Stimulated activated CD8-positive, alpha-beta memory T cell treated with anti-CD3 and anti-CD28 coated beads, Interleukin-7, amount 100 ng/mL, for 1 hour (primary cell): ENCODE data around the gene ATG4C.

Source experiments
- DNase-seq, 2 donors: peaks; one replicate each; pipeline ENCODE4 v3.0.0-alpha.2; 2020; ENCODE audit warnings: low read depth in 2 of 2

Gene ATG4C

DNA sequence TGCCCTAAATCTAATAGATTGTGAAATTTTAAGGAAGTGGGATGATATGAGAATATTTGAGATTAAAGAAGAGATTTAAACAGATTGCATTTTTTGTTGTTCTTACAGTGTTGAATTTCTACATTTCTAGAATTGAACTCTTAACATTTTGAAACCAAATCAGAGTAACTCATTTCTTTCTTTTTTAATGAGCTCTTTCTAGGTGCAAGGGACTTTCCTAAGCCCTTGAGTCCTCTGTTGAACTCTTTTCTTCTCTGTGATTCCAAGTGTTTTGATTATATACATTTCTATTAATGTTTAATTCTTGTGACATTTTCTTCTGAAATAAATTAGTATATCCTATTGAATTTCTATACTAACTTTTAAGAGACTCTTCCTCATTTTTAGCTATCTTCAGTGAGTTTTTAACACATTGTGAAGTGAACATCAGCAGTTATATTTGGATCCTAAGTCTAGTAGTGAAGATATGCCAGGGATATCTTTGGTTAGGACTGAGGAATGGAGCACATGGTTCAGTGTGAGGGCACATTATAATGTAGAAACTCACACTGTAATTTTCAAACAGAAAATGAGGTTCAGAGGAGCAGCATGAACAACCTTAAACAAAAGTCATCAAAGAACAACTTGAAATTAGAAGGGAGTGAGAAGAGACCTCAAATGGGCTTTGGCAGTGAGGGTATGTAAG lies 53.1 kb downstream of the ATG4C start:
- DNase-seq, result no peak

DNA sequence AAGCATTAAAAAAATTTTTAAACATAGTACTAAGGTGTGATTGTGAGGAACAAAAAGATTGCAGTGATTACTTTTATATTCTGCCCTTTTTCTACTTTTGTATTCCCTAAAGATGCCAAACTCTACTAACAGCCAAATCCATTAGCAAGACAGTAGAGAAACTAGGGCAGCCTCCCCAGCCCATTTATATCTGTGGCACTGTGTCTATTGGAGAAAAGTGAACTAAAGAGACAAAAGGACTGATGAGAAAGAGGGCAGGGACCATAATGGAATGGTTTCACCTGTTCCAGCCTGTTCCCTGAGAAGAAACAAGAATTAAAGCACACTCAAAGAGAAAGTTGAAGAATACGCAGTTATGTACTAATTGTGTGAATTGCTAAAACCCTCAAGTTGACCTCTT lies 56.6 kb downstream of the ATG4C start:
- no peak for DNase-seq

DNA sequence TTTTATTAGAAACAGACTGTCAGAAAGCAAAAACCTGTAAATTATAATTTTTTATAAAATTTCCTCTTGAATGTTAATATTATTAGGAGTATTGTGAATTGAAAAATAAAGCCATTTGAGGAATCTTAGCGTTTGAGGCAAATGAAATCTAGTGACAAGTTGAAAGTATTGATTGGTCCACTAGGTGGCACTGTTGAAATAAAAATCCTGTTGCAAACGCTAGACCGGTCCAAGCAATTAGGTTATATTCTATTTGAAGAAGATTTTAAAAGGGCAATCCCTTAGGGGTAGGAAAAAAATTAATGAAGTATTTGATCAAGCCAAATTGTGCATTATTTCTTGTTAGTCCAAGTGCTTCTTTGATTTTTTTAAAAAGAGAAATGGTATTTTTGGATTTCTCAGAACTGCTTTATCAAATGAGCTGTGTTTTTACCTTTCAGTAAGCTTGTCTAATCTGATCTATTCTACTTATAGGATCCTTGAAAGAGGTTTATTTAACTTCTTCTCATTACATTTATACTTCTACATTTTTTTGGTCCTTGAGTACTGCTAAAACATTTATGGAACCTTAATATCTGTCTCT lies 57.7 kb downstream of the ATG4C start:
- DNase-seq, result no peak

DNA sequence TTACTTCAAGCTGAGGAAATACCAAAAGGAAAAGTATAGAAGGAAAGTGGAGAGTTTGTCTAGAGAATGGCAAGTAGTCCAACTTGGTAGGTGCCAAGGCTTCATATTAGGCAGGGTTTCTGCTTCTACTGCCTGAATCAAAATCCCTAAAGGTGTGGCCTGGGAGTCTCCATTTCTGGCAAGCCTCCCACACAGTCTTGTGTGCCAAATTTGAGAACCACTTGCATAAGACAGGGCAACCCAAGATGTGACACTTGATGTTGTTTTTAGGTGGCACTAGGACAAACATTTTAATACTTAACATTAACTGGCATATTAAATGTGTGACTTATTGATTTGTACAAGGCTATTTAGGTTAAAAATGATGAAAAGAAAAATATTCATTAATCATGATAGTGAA lies 60.1 kb downstream of the ATG4C start:
- no peak for DNase-seq

DNA sequence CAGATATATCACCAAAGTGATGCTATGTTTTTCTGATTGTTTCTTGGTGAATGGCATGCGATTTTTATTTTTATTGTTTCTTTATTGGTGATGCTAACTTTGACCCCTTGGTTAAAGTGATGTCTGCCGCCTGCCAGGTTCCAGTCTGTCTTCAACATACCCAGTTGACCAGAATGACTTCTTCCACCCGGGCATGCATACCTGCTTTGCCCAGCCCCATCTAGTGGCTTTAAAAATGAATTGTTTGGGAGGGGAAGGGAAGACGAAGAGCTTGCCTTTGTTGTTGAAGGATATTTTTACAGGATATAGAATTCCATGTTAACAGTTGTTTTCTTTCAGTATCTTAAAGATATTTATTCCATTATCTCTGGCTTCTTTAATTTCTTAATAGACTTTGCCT lies 65.1 kb downstream of the ATG4C start:
- DNase-seq, result no peak

DNA sequence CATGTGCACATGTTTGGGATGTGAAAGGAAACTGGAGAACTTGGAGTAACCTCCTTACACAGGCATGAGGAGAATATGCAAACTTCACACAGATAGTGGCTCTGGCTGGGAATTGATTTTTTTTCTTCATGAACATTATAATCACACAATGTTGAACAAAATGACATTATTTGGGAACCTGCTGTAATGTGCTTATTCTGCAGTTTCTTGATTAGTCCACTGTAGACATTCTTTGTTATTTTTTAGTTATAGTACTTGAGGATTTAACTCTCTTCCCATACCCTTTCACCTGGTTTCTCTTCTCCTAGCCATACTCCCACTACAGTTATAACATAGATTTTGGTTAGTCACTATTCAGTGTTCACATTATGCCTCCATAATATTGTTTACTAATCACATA lies 68.3 kb downstream of the ATG4C start:
- DNase-seq, result no peak

DNA sequence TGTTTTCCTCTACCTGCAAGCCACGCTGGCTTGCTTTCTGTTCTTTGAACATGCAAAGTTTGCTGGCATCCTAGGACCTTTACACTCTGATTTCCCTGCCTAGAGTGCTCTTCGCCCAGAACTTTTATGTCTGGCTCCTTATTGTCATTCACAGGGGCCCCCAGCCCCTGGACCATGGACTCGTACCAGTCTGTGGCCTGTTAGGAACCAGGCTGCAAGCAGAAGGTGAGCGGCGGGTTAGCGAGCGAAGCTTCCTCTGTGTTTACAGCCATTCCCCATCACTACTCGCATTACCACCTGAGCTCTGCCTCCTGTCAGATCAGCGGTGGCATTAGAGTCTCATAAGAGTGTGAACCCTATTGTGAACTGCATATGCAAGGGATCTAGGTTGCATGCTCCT lies 73.0 kb downstream of the ATG4C start:
- no peak for DNase-seq

DNA sequence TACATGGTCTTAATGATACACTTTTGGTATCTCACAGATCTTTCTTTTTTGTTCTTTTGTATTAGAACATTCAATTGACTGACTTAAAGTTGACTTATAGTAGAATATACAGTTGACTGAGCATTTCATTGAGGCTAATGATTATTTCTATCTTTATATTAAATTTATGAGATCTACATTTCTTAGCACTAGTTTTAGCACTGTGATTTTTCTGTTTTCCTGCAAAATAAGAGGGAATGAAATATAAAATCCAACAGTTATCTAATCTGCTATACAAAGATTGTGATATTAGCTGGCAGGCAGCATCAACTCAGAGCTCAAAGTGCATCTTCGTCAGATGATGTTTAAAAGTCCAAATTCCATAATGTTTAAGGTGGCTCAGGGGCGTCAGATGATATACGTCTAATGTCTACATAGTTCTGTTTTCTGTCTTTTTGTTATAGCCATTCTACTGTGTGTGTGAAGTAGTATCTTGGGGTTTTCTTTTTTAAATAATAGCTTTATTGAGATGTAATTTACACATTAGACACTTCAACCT lies 85.4 kb downstream of the ATG4C start:
- DNase-seq, result no peak

DNA sequence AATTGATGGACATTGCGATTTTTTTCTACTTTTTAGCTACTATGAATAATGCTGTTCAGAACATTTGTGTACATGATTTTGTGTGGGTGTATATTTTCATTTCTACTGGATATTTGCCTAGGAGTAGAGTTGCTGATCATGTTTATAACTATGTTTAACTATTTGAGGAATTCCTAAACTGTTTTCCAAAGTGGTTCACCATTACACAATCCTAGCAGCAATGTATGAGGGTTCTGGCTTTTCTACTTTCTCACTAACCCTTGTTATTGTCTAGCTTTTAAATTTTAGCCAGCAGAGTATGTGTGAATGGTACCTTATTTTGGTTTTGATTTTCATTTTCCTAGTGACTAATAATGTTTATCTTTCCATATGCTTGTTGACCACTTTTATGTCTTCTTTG lies 86.2 kb downstream of the ATG4C start:
- DNase-seq, result no peak

DNA sequence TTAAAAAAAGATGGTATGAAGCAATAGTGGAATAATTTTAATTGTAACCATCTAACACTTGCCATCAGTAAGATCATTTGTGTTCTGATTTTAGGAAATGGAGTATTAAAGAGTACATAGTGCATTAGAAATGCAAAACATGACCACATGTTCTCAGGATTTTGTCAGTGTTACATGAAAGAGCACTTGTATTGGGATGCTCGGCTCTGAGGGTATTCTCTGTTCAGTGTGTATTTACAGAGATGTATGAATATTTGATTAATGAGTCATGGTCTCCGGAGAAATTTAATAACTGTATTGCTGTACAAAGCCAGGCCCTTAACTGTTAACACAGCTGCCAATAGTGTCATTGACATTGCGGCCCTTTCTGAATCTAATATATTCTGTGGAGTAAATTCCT lies 91.7 kb downstream of the ATG4C start:
- DNase-seq, result no peak

DNA sequence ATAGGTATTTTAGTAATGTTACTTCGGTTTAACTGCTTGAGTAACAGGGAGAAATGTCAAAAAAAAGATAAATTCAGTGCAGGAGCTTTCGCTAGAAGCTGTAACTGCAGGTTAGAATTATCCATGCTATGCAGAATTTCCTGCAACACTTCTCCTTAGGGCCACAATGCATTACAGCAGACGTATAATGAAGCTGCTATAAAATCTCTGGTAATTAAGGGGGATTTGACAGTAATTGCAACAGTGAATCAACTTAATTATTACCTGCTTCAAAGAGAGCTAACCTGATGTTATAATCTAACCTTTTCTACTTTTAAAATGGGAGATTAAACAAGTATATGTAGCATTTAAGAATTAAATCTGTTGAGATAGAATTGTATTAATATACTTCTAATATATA lies 92.6 kb downstream of the ATG4C start:
- DNase-seq, result no peak

DNA sequence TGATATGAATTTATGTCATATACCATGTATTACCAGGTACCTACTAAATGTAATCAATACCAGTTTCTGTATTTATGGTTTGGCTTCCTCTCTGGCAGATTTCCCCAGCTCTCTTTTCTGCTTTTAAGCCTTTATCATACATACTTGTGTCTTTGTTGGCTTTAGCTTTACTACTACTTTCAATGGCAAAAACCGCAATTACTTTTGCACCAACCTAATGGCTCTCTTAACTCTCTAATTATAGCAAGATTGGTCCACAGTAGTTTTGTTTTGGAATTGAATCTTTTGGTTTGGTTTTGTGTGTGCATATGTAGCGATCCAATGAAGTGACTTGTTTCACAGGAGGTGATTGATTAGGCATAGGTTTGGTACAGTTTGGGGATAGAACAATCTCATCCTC lies 93.6 kb downstream of the ATG4C start:
- no peak for DNase-seq

DNA sequence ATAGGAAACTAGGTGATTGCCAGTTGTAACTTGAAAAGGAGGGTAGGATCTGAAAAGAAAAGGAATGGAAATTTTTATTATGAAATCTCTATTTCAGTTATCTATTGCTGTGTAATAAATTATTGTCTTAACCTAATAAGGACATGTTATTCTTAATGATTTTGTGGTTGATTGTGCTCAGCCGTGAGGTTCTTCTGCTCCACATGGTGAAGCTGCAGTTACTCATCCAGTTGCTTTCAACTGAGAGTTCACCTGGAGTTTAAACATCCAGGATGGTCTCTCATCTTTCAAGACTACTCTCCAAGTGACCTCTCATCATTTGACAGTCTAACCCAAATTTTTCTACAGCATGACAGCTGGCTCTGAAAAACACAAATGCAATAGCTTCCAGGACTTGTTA lies 96.0 kb downstream of the ATG4C start:
- DNase-seq, result no peak

DNA sequence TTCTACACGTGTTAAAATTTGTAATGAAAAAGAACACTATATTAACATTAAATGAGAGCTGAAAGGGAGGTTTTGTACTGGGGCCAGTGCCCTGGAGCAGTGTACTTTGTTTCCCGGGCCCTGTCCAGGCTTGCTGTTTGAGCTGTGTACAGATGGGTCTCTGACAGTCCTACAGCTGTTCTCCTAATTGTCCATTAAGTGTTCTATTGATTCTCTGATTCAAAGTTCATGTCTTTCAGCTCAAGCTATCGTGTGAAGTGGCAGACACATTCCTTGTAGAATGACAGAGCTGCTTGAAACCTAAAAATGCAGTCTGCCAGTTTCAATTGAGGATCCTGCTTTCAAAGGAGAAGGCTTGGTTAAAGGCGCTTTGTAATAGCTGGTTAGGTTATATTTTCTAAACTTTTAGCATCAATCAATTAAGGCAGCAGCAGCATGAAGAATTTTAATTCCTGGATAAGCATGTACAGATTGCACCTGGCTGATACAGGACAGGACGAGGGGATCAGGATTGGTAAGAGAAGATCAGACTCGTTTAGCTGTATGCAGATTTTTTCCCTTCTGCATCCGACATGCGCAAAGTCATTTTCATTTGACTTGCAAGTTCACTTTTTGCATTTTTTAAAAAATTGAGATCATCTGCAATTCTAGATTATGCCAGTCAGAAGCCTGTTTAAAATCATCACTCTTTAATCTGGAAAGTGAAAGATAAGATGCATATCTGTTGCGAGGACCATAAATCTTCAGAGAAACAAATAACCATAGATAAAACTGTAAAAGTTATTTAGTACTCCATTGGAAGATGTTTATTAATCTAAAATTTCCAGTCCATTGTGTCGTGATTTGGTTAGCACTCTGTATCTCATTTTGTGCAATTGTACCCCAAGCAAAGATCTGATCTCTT lies 98.5 kb downstream of the ATG4C start:
- no peak for DNase-seq

DNA sequence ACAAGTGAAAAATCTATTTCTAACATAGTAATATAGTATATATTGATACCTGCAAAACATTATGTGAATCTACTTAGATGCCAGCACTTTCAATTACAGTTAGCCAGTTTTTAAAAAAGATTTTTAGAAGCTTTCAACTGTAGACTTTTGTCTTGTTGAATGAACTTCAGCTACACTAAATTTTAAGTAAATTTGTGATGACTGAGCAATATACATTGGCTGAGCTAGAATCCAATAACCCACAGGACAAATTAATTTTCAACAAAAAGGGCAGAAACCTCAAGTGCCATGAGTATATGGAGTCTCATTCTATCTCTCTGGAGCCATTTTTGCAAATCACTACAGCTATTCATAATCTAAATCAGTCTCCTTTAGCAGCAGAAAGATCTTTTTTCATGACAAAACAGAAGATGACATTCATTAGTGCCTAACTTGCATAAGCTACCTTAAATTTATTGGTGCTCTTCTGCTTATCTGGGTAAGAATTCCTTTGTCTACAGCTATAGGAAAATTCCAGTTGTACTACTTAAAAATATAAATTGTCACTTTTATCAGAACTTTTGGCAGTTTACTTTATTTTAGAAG lies 100.3 kb downstream of the ATG4C start:
- DNase-seq, result no peak

DNA sequence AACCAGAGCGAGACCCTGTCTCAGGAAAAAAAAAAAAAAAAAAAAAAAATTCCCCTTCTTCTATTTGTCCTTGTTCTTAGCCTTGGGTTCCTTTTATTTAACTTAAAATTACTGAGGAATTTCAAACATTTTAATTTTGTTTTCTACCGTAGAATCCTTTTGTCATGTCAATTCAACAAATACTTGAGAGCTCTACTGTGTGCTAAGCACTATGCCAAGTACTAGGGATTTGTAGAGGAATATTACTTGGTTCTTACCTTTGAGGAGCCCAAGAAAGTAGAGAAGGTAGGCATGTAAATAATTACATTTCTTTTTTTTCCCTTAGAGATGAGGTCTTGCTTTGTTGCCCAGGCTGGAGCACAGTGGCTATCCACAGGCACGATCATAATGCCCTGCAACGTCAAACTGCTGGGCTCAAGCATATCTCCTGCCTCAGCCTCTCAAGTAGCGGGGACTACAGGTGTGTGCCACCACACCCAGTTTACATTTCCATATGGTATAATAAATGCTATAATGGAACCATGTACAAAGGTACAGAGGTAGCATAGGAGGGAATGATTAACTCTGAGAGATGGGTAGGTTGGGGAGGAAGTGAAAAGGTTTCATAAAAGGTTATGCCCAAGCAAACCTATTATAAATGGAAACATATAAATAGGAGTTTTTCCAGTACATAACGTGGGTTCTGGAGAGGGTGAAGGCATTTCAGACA lies 104.0 kb downstream of the ATG4C start:
- no peak for DNase-seq

DNA sequence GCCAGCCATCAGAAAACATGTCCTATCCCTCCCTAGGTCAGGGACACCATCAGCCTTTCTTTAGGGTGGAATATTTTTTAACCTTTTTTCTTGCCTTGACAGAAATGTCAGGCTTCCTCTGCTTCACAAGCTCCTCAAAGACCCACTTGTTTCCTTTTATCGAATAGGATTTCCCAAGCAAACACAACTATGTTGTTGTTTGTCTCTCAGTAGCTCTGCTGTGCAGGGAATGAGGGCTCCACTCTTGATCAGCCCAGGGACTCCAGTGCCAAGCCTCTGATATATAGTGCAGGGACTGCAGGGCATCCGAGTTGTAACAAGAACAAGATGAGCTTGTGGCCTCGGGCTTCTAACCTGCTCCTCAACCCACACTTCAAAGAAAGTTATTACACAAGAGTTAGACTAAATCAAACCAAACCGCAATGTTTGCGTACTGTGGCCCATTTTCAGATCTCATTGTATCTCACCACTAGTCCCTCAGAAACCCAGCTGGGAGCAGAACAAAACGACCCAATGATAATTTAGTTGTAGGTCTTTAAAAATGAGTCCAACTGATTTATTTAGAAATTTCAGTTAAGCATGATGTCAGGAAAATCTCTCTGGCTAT lies 108.1 kb downstream of the ATG4C start:
- no peak for DNase-seq

DNA sequence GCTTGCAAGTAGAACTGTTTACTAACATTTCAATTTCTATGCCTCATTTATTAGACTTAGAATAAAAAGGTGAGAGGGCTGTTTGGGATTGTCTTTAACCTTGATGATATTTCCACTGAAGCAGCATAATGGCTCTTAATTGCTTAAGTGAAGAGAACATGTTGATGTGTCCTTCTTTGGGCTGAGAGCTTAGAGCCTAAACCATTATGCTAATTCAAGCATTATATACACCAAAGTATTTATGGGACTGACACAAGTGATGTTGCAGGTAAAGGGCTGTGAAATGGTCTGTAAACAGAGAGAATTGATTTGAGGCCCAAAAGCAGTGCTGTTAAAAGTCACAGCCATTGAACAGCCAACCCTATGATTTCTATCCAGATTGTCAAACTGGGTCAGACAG lies 113.9 kb downstream of the ATG4C start:
- no peak for DNase-seq

DNA sequence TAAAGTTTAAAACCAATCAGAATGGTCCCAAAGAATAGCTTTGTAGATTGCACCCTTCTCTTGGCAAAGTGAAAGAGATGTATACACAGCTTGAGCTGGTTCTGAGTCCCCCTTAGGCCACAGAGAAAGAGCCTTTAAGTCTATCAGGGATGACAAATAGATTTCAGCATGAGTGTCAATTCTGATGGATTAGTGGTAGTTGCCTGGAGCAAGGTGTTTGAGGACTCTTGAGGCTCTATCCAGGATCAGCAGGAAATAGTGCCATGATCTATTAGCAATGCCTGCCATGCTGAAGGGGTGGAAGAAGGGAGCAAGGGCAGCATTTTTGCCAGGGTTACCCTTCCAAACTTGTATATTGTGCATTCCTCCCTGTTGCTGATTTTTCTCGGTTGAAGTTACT lies 116.6 kb downstream of the ATG4C start:
- no peak for DNase-seq

DNA sequence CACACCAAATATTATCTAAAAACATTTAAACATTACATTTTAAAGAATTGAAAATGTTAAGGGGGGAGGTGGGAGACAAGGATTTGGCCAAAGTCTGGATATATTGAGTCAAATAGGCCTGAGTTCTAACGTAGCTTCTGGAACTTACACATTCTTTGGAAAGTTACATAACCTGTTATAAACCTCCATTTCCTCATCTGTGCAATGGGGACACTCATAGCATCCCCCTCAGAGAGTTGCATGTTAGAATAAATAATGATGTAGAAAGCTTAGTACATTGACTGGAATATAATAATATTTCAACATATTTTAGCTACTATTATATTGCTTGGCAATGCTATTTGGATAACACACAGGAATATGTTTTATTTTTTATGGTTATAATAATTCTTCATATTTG lies 117.7 kb downstream of the ATG4C start:
- DNase-seq, result no peak

DNA sequence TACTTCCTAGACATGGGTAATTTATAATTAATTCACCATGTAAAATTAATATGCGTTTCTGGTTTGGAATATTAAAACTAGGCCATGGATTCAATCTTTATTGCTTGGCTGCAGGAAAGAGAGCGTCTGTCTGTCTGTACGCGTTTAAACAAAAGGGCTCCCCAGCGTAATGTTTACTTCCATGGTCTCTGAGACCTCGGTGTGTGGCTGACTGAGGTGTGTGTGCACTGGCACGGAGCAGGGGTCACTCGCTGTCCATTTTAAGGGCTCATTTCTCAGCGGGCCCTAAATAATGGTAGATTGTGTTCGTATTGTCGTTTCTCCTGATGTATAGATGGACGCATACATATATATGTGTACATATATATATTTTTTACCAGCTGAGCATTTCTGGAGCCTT lies 119.6 kb downstream of the ATG4C start:
- no peak for DNase-seq
